H54 (cell line): ENCODE measurements around the gene RTN4RL2.

ENCODE experiments used
- DNase-seq: peaks from one replicate; pipeline ENCODE4 v3.0.0; 2011; ENCODE audit warnings: low spot score, mixed read lengths; ENCODE audit not compliant: insufficient read length
- FAIRE-seq: peaks from 3 replicates; lab custom pipeline; 2011; peaks lifted over from hg19 to GRCh38; lab: Jason Lieb, UNC
- POLR2A ChIP-seq: IDR thresholded peaks from 2 replicates; pipeline ENCODE4 v1.6.1; 2011; ENCODE audit warnings: low read depth, mild to moderate bottlenecking, low read length

RTN4RL2 gene

GRCh38 chr11:57460022-57460757 lies at the start of gene RTN4RL2:
Gene RTN4RL2, plus strand, starts transcription at chr11:57460528. Its CDS starts 338 bp downstream, at chr11:57460866.
- FAIRE-seq, result no peak
- DNase-seq, result peak; percentile 82
- 0 out of 2 replicates have a peak, but pooled peaks have one; percentile 42 for TF ChIP-seq POLR2A

- FAIRE-seq (no peak), DNase-seq (no peak)
- no peak for TF ChIP-seq POLR2A
These were observed 46.6 kb upstream of the RTN4RL2 start for GRCh38 chr11:57413681-57414080.

GRCh38 chr11:57414612-57415212 lies 45.6 kb upstream of the RTN4RL2 start:
- TF ChIP-seq POLR2A, result no peak
- no peak for DNase-seq
- FAIRE-seq, result no peak

GRCh38 chr11:57416436-57416835 lies 43.9 kb upstream of the RTN4RL2 start:
- DNase-seq (no peak), FAIRE-seq (no peak)
- no peak for TF ChIP-seq POLR2A

GRCh38 chr11:57417056-57417455 lies 43.3 kb upstream of the RTN4RL2 start:
- TF ChIP-seq POLR2A, result no peak
- FAIRE-seq, result no peak
- no peak for DNase-seq

GRCh38 chr11:57418131-57418530 lies 42.2 kb upstream of the RTN4RL2 start:
- no peak for FAIRE-seq
- DNase-seq, result no peak
- TF ChIP-seq POLR2A, result no peak

- TF ChIP-seq POLR2A, result no peak
- DNase-seq, result no peak
- no peak for FAIRE-seq
These were observed 41.2 kb upstream of the RTN4RL2 start for GRCh38 chr11:57419146-57419545.

- FAIRE-seq, result no peak
- no peak for DNase-seq
- no peak for TF ChIP-seq POLR2A
These were observed 39.3 kb upstream of the RTN4RL2 start for GRCh38 chr11:57421066-57421465.

- no peak for TF ChIP-seq POLR2A
- FAIRE-seq (no peak), DNase-seq (no peak)
These were observed 38.5 kb upstream of the RTN4RL2 start for GRCh38 chr11:57421805-57422204.

GRCh38 chr11:57422669-57423068 lies 37.7 kb upstream of the RTN4RL2 start:
- no peak for TF ChIP-seq POLR2A
- no peak for DNase-seq
- no peak for FAIRE-seq

GRCh38 chr11:57424137-57424791 lies 36.1 kb upstream of the RTN4RL2 start:
- no peak for FAIRE-seq
- TF ChIP-seq POLR2A, result no peak
- no peak for DNase-seq

GRCh38 chr11:57424792-57425564 lies 35.4 kb upstream of the RTN4RL2 start:
- FAIRE-seq (peak; percentile 11), DNase-seq (peak; percentile 70)
- no peak for TF ChIP-seq POLR2A

- FAIRE-seq (no peak), DNase-seq (no peak)
- no peak for TF ChIP-seq POLR2A
These were observed 34.5 kb upstream of the RTN4RL2 start for GRCh38 chr11:57425565-57426438.
